GM06990 (cell line): ENCODE results near the gene ZNF747.
"Not testable (repeated sequence)": the region's sequence is repeated elsewhere in the genome, so short reads cannot be mapped to it uniquely, and the experiment has no call there.

ENCODE experiments used
- DNase-seq: peaks from one replicate; pipeline ENCODE4 v3.0.0-alpha.2; 2011; ENCODE audit not compliant: insufficient read length; ENCODE audit errors: extremely low read depth
- H3K27me3 ChIP-seq: replicated peaks from 2 replicates; pipeline ENCODE4 v1.6.0; 2011; ENCODE audit warnings: low read length; ENCODE audit not compliant: control insufficient read depth, insufficient read depth
- H3K36me3 ChIP-seq: 2 replicates; pipeline ENCODE4 v1.5.1; 2011; ENCODE audit warnings: low read length; ENCODE audit not compliant: control insufficient read depth, insufficient read depth
- H3K4me3 ChIP-seq: replicated peaks from 2 replicates; pipeline ENCODE4 v1.5.1; 2011; ENCODE audit warnings: low read depth, mild to moderate bottlenecking, control low read depth, low read length
- TF ChIP-seq, protein P1 (sequence below): IDR thresholded peaks from 2 replicates; pipeline ENCODE4 v1.5.1; 2011; ENCODE audit warnings: low read length, control low read depth, mild to moderate bottlenecking, inconsistent platforms; ENCODE audit not compliant: insufficient read depth, poor library complexity, severe bottlenecking

Gene ZNF747

DNA sequence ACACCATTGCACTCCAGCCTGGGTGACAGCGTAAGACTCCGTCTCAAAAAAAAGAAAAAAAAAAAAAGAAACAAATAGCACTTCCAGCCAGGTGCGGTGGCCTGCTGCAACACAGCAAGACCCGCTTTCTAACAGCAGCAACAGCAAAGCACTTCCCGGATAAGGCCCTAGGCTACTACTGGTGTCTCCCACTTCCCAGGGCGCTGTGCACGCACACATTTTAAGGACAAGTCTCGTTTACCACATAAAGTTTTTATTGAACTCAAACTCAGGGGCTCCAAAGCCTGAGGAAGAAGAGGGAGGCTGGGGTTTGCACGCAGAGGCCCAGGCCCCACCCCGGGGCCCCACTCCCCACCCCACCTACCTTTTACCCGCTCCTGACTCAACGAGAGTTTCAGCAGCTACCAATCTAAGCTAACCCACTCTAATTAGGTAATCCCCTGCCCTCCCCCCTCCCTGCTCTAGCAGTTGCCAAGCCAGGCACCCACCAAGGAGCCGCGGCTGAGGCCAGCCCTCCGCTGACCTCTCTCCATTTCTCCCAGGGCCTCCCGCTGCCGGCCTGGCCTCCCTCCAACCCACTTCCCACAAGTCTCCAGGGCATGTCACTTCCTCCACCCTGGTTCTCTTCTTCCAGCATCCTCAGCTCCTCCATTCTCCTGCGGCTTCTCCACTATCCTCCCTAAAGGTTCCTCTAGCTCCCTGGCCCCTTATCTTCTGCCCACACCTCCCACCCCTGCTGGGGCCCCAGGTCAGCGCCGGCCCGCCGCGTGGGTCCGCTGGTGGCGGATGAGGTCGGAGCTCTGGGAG is 10.7 kb downstream of the ZNF747 start:
- DNase-seq = no peak
- peaks cover 12% of the 10 kb centered on the region for H3K36me3 ChIP-seq
- TF ChIP-seq, protein P1, sequence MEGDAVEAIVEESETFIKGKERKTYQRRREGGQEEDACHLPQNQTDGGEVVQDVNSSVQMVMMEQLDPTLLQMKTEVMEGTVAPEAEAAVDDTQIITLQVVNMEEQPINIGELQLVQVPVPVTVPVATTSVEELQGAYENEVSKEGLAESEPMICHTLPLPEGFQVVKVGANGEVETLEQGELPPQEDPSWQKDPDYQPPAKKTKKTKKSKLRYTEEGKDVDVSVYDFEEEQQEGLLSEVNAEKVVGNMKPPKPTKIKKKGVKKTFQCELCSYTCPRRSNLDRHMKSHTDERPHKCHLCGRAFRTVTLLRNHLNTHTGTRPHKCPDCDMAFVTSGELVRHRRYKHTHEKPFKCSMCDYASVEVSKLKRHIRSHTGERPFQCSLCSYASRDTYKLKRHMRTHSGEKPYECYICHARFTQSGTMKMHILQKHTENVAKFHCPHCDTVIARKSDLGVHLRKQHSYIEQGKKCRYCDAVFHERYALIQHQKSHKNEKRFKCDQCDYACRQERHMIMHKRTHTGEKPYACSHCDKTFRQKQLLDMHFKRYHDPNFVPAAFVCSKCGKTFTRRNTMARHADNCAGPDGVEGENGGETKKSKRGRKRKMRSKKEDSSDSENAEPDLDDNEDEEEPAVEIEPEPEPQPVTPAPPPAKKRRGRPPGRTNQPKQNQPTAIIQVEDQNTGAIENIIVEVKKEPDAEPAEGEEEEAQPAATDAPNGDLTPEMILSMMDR = no peak
- H3K27me3 ChIP-seq = no peaks in the 10 kb centered on the region
- H3K4me3 ChIP-seq = no peak overlapping the region

DNA sequence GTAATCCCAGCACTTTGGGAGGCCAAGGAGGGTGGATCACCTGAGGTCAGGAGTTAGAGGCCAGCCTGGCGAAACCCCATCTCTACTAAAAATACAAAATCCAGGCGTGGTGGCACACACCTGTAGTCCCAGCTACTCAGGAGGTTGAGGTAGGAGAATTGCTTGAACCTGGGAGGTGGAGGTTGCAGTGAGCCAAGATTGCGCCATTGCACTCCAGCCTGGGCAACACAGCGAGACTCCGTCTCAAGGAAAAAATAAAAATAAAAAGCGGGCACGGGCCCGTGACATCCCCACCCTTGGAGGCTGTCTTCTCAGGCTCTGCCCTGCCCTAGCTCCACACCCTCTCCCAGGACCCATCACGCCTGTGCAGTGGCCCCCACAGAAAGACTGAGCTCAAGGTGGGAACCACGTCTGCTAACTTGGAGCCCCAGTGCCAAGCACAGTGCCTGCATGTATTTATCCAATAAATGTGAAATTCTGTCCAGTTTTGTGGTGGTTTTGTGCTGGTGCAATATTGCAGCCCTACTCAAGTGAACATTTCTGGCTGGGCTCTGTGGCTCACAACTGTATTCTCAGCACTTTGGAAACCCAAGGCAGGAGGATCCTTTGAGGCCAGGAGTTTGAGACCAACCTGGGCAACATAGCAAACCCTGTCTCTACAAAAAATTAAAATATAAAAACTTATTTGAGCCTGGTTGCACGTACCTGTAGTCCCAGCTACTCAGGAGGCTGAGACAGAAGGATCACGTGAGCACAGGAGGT is 11.8 kb downstream of the ZNF747 start:
- peaks cover 14% of the 10 kb centered on the region for H3K36me3 ChIP-seq
- H3K4me3 ChIP-seq, DNase-seq, H3K27me3 ChIP-seq: not testable (repeated sequence)

DNA sequence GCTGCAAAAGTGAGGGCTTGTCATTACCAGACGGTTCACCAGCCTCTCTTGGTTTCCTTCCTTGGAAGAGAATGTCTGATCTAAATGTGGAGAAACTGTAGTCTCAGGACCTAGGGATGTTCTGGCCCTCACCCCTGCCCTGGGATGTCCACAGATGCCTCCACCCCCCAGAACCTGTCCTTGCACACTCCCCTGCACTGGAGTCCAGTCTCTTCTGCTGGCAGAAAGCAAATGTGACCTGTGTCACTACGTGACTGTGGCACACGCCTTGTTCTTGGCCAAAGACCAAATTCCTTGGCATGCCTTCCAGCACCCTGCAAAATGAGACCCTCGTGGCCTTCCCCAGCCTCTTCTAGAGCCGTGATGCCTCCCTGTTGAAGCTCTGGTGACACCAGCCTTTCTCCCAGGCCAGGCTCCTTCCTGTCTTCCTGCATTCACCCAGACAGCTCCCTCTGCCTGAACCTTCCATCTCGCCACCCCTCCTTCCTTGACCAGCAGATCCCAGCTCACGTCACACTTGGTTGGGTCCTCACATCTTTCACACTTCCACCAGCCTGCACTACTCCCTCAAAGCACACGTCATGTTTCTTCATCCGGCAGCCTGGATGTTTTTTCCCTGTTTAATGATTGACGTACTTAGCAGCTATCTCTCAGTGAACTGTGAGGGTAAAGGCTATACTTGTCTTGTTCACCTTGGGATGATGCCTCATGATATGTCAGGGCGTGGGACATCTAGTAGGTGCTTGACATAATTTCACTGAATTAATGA is 12.6 kb downstream of the ZNF747 start:
- Histone ChIP-seq H3K36me3 (peaks cover 15% of the 10 kb centered on the region), H3K4me3 (no peak overlapping the region), H3K27me3 (no peaks in the 10 kb centered on the region)
- no peak for DNase-seq
- TF ChIP-seq, protein P1 = no peak

DNA sequence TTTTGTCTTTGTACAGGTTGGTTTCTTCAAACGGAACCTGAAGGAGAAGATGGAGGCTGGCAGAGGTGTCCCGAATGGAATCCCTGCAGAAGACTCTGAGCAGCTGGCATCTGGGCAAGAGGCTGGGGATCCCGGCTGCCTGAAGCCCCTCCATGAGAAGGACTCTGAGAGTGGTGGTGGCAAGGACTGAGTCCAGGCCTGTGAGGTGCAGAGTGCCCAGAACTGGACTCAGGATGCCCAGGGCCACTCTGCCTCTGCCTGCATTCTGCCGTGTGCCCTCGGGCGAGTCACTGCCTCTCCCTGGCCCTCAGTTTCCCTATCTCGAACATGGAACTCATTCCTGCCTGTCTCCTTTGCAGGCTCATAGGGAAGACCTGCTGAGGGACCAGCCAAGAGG is 13.2 kb downstream of the ZNF747 start:
- TF ChIP-seq, protein P1 = no peak
- DNase-seq = no peak
- Histone ChIP-seq H3K27me3 (no peaks in the 10 kb centered on the region), H3K4me3 (no peak overlapping the region), H3K36me3 (peaks cover 21% of the 10 kb centered on the region)

DNA sequence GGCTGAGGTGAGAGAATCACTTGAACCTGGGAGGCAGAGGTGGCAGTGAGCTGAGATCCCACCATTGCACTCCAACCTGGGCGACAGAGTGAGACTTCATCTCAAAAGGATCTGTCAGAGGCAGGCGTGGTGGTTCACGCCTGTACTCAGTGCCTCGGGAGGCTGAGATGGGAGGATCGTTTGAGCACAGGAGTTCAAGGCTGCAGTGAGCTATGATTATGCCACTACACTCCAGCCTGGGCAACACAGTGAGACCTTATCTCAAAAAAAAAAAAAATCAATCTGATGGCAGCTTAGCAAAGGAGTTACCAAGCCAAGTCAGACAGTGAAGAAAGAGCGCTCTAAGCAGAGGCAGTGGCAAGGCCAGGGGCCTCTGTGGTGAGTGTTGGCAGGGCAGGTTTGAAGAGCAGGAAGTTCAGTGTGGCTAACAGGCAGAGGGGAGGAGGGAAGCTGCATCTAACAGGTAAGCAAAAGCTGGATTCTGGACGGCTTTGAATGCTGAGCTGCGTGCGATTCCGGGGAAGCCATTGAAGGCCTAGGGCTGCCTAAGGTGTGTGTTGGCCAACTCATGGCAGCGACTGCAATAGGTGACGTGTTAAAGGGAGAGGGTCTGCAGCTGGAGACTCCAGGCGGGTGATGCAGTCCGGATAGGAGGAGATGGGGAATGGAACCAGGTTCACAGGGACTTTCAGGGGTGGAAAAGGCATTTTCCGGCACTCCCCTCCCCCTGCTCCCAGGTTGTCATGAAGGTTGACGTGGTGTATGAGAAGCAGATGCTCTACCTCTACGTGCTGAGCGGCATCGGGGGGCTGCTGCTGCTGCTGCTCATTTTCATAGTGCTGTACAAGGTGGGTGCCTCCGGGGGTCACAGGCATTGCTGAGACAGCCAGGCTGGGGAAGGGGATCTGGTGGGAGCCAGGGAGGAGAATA is 15.3 kb downstream of the ZNF747 start:
- DNase-seq = no peak
- peaks cover 26% of the 10 kb centered on the region for H3K36me3 ChIP-seq
- H3K4me3 ChIP-seq = no peak overlapping the region
- TF ChIP-seq, protein P1 = no peak
- no peaks in the 10 kb centered on the region for H3K27me3 ChIP-seq
